Activated CD8-positive, alpha-beta T cell treated with anti-CD3 and anti-CD28 coated beads for 36 hours (primary cell): ENCODE results near the gene CNGA3. TPM values are rescaled to one million over a fixed set of nuclear protein-coding genes. Genes with fewer than 3 reads are reported as not detected.
A peak's percentile ranks its signal among the peaks of the same experiment; 100 is the strongest.

Experiments
- ATAC-seq: fragments of 200-7000 bp; cut with Tn5 transposase; one replicate; pipeline ENCODE4 v1.10.0; 2021; ENCODE audit warnings: mild to moderate bottlenecking, moderate library complexity
- CTCF ChIA-PET: fragments of 350-600 bp; sonication (Branson Sonifier 250); formaldehyde crosslinking; loops from one replicate; lab custom pipeline; 2021; ENCODE audit warnings: antibody characterized with exemption; lab: Charles Lee
- POLR2A ChIA-PET: fragments of 350-600 bp; sonication (Branson Sonifier 250); formaldehyde crosslinking; loops from one replicate; lab custom pipeline; 2021; ENCODE audit warnings: antibody characterized with exemption; lab: Charles Lee
- DNase-seq: peaks from one replicate; pipeline ENCODE4 v3.0.0-alpha.2; 2020
- H3K27ac Mint-ChIP-seq: one replicate; pipeline ENCODE4 v1.8.0; 2021; ENCODE audit warnings: mild to moderate bottlenecking, mixed read lengths
- H3K27me3 Mint-ChIP-seq: one replicate; pipeline ENCODE4 v1.8.0; 2021; ENCODE audit warnings: mixed read lengths
- H3K36me3 Mint-ChIP-seq: one replicate; pipeline ENCODE4 v1.8.0; 2021; ENCODE audit warnings: low read depth, mixed read lengths
- H3K4me1 Mint-ChIP-seq: one replicate; pipeline ENCODE4 v1.8.0; 2021; ENCODE audit warnings: low read depth, mixed read lengths
- H3K4me3 Mint-ChIP-seq: one replicate; pipeline ENCODE4 v1.8.0; 2021; ENCODE audit warnings: mild to moderate bottlenecking, moderate library complexity, mixed read lengths
- H3K9me3 Mint-ChIP-seq: one replicate; pipeline ENCODE4 v1.8.0; 2021; ENCODE audit warnings: mixed read lengths
- intact Hi-C: fragments of 100-400 bp; cut with micrococcal nuclease; formaldehyde crosslinking; loops from one replicate; pipeline ENCODE4 v1.10.0; 2022
- total RNA-seq, 2 experiments: library from RNA; stranded (reverse); gene quantifications; one replicate each; pipeline ENCODE4 v1.2.3, GENCODE V29; 2021
- TF ChIP-seq, protein P1 (sequence below): fragments of 200-600 bp; IDR thresholded peaks from one replicate; pipeline ENCODE4 v1.8.0; 2022; ENCODE audit warnings: antibody characterized with exemption, mild to moderate bottlenecking

Gene CNGA3
- total RNA-seq, 2 experiments from 2014 or later = not detected

DNA sequence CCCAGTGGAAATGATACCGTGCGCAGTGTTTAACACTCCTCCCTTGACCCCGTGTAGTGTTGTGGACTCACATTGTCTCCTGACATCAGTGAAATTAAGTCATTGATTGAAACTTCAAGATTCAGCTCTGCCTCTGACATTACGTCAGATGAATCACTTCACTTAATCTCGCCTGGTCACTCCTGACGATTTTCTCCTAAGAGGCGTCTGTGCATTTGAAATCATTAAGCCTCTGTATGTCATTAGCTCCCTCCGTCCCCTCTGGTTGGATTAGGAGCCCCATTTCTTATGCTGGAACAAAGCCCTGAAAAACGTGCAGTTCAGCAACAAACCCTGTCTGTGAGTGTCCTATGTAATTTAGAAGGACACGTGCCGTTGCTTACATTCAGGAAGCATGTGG is 36.7 kb upstream of the CNGA3 start:
- no peak overlapping the region for H3K27ac Mint-ChIP-seq
- CTCF ChIA-PET = no interaction called here

DNA sequence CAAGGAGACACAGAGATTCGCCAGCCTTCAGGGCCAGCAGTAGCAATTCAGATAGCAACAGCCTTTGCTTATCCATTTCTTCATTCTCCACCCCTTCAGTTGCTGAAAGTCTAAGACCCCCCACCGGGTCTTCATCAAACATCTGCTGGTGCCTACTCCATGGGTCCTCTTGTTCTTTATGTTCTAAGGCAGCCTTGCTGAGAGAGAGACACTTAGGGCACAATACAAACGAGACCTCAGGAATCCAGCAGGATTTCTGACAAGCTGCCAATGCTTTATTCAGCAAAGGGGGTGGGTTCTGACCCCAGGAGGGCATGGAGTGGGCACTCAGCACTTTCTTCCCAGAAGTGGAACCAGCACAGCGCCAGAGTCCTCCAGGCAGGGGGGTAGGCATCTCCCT is 36.2 kb upstream of the CNGA3 start:
- no peaks in the 10 kb centered on the region for H3K9me3 Mint-ChIP-seq
- ATAC-seq (no peak), DNase-seq (no peak)
- intact Hi-C loops = no loop called here
- TF ChIP-seq, protein P1, sequence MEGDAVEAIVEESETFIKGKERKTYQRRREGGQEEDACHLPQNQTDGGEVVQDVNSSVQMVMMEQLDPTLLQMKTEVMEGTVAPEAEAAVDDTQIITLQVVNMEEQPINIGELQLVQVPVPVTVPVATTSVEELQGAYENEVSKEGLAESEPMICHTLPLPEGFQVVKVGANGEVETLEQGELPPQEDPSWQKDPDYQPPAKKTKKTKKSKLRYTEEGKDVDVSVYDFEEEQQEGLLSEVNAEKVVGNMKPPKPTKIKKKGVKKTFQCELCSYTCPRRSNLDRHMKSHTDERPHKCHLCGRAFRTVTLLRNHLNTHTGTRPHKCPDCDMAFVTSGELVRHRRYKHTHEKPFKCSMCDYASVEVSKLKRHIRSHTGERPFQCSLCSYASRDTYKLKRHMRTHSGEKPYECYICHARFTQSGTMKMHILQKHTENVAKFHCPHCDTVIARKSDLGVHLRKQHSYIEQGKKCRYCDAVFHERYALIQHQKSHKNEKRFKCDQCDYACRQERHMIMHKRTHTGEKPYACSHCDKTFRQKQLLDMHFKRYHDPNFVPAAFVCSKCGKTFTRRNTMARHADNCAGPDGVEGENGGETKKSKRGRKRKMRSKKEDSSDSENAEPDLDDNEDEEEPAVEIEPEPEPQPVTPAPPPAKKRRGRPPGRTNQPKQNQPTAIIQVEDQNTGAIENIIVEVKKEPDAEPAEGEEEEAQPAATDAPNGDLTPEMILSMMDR = no peak
- H3K27me3 Mint-ChIP-seq = peaks cover 16% of the 10 kb centered on the region
- H3K4me3 Mint-ChIP-seq = no peak overlapping the region
- POLR2A ChIA-PET = no interaction called here
- H3K27ac Mint-ChIP-seq = no peak overlapping the region
- no peaks in the 10 kb centered on the region for H3K36me3 Mint-ChIP-seq
- CTCF ChIA-PET = no interaction called here
- H3K4me1 Mint-ChIP-seq = no peaks in the 10 kb centered on the region

More for the DNA sequence above, 36.7 kb upstream of the CNGA3 start:
- Mint-ChIP-seq H3K27me3 (peaks cover 21% of the 10 kb centered on the region), H3K9me3 (no peaks in the 10 kb centered on the region), H3K4me1 (no peaks in the 10 kb centered on the region), H3K36me3 (no peaks in the 10 kb centered on the region), H3K4me3 (no peak overlapping the region)
- POLR2A ChIA-PET = no interaction called here
- TF ChIP-seq, protein P1 = no peak
- intact Hi-C loops = no loop called here
- ATAC-seq = no peak
- no peak for DNase-seq

DNA sequence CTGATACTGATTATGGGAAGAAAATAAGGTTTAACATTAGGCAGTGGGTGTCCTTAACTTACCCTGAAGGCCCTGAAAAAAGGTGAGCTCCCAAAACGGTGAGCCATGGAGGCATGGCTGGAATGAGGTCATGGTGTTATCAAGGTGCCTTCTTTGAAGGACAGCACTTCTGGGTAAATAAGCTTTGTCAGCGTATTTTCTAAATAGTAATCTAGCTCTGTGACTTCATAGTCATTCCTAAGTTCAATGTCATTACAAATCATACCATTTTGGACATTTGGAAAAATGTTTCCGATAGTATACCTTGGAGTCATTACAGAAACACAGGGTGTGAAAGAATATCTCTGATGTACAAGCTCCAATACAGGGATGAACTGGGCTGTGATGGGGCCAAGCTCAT is 35.2 kb upstream of the CNGA3 start:
- H3K4me1 Mint-ChIP-seq = no peaks in the 10 kb centered on the region
- H3K36me3 Mint-ChIP-seq = no peaks in the 10 kb centered on the region
- TF ChIP-seq, protein P1 = no peak
- CTCF ChIA-PET = interaction anchor here (0.8 to 1.4 kb wide), 4 partner anchors 42 to 504 kb away, joined by 3 read pairs; no protein-coding TSS in a partner anchor
- no peak overlapping the region for H3K27ac Mint-ChIP-seq
- DNase-seq = no peak
- intact Hi-C loops = no loop called here
- H3K27me3 Mint-ChIP-seq = peaks cover 12% of the 10 kb centered on the region
- POLR2A ChIA-PET = no interaction called here
- H3K9me3 Mint-ChIP-seq = no peaks in the 10 kb centered on the region
- H3K4me3 Mint-ChIP-seq = no peak overlapping the region
- no peak for ATAC-seq

DNA sequence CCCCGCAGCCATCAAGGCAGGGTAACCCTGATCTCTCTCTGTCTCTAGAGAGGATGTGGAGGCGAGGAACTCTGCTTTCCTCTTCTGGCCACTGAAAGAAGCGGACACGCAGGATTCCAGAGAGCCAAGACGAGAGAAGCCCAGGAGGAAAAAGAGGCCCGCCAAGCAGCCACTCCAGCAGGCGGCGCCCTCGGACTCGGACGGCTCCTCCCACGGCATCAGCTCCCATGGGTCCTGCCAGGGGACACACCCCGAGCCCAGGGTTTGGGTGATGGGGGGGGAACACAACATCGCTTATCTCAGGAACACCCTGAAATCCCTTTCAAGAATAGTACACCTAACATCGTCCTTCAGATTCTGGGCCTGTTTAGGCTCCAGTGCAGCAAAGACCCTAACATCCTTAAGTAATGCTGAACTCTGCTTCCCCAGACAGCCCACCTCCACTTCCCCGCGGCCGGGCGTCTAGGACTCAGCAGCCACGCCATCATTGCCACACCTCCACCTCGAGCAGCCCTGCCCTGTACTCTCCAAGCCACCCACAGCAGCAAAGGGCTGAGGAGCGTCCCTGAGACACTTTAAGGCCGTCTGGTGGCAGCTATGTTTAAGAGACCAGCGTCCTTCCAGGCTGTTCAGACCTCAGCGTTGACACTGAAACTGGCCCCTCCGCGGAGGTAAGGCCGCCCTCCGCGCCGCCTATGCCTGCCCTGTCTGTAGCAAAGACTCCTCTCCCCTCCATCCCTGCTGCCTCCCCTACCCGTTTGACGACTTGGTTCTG is 34.3 kb upstream of the CNGA3 start:
- intact Hi-C loops = no loop called here
- H3K36me3 Mint-ChIP-seq = no peaks in the 10 kb centered on the region
- DNase-seq (peak; percentile 8), ATAC-seq (no peak)
- H3K27me3 Mint-ChIP-seq = peaks cover 14% of the 10 kb centered on the region
- no peak overlapping the region for H3K27ac Mint-ChIP-seq
- CTCF ChIA-PET = interaction anchor here (1.0 to 1.4 kb wide), 3 partner anchors 43 to 505 kb away, joined by 3 read pairs; no protein-coding TSS in a partner anchor
- H3K4me3 Mint-ChIP-seq = no peak overlapping the region
- H3K9me3 Mint-ChIP-seq = no peaks in the 10 kb centered on the region
- H3K4me1 Mint-ChIP-seq = no peaks in the 10 kb centered on the region
- POLR2A ChIA-PET = no interaction called here
- TF ChIP-seq, protein P1 = no peak

DNA sequence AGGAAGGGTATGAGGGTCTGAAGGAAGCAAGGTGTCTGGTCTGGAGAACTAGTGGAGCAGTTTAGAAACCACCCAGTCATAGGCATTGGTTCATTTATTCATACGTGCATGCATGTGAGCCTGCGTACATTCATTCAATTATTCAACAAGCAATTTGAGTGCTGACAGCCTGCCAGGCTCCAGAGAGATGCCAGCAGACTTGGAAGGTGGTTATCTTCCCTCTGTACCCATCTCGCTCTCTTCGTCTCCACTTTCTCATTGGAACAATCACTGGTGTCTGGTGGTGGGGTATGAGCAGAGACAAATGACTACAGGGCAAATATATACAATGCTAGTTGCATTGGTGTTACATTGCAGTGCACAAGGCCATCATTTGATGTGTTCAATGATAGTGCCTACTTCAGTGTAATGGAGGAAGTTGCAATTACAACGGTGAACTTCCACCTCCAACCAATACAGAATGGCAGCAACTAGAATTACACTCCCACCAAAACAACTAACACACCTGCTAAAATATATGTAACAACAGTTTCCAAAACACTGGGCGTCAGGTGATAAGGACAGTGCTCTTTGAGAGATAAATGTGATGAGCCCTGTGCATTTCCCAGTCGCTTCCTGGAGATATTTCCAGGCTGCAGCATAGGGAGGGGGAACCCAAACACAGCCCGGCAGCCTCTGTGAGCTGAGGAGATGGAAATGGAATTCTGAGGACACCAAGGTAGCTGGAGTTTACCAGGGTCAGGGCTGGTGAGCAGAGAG is 32.6 kb upstream of the CNGA3 start:
- ChIA-PET CTCF (no interaction called here), POLR2A (interaction anchor here (0.6 kb wide), 1 partner anchor 10 kb away, joined by 3 read pairs; no protein-coding TSS in a partner anchor)
- Mint-ChIP-seq H3K4me3 (no peak overlapping the region), H3K27me3 (peaks cover 16% of the 10 kb centered on the region), H3K27ac (no peak overlapping the region), H3K36me3 (no peaks in the 10 kb centered on the region), H3K9me3 (peaks cover 3% of the 10 kb centered on the region), H3K4me1 (no peaks in the 10 kb centered on the region)
- TF ChIP-seq, protein P1 = no peak
- ATAC-seq (no peak), DNase-seq (no peak)
- intact Hi-C loops = no loop called here
